PC-3 (cell line): ENCODE results near the gene SORL1. TPM values are rescaled to one million over a fixed set of nuclear protein-coding genes. Genes with fewer than 3 reads are reported as not detected.

ENCODE experiments used
- ATAC-seq: fragments of 200-7000 bp; cut with Tn5 transposase; 2 replicates; pipeline ENCODE4 v1.9.1; 2020; ENCODE audit warnings: mild to moderate bottlenecking, moderate library complexity
- BruUV-seq: library from RNA; stranded (reverse); fragments of 400-500 nt; replicated peaks from 2 replicates; lab custom pipeline; 2021; lab: Mats Ljungman, UMichigan
- CTCF ChIA-PET: fragments of 300-600 bp; sonication (Branson Sonifier 250); formaldehyde crosslinking; loops from one replicate; lab custom pipeline; 2022; ENCODE audit warnings: antibody characterized with exemption; lab: Charles Lee
- POLR2A ChIA-PET: fragments of 300-600 bp; sonication (Branson Sonifier 250); formaldehyde crosslinking; loops from one replicate; lab custom pipeline; 2022; ENCODE audit warnings: antibody characterized with exemption; ENCODE audit not compliant: unreplicated experiment; lab: Charles Lee
- DNase-seq: peaks from one replicate; pipeline ENCODE4 v3.0.0-alpha.2; 2015
- H2AFZ ChIP-seq: fragments of 300-600 bp; sonication (generic); 2 replicates; pipeline ENCODE4 v1.6.0; 2016; ENCODE audit warnings: antibody characterized with exemption, low read length
- H3F3A ChIP-seq: fragments of 300-600 bp; sonication (generic); one replicate; pipeline ENCODE4 v1.6.0; 2017; ENCODE audit warnings: antibody characterized with exemption, low read length, control low read depth, mild to moderate bottlenecking; ENCODE audit not compliant: unreplicated experiment
- H3K27ac ChIP-seq: fragments of 300-600 bp; sonication (generic); 2 replicates; pipeline ENCODE4 v1.5.1; 2016; ENCODE audit warnings: mild to moderate bottlenecking, low read length
- H3K27me3 ChIP-seq: fragments of 300-600 bp; sonication (generic); 2 replicates; pipeline ENCODE4 v1.6.1; 2016; ENCODE audit warnings: low read length, mixed read lengths
- H3K36me3 ChIP-seq: fragments of 300-600 bp; sonication (generic); 2 replicates; pipeline ENCODE4 v1.6.1; 2016; ENCODE audit warnings: low read depth, mixed run types, low read length, mixed read lengths
- H3K4me1 ChIP-seq: fragments of 300-600 bp; sonication (generic); 2 replicates; pipeline ENCODE4 v1.5.1; 2016; ENCODE audit warnings: low read length; ENCODE audit not compliant: insufficient read depth
- H3K4me2 ChIP-seq: fragments of 300-600 bp; sonication (generic); 2 replicates; pipeline ENCODE4 v1.6.0; 2016; ENCODE audit warnings: low read length
- H3K4me3 ChIP-seq: fragments of 300-600 bp; sonication (generic); 2 replicates; pipeline ENCODE4 v1.5.1; 2016; ENCODE audit warnings: mild to moderate bottlenecking, low read length, mixed read lengths
- H3K79me2 ChIP-seq: fragments of 300-600 bp; sonication (generic); 2 replicates; pipeline ENCODE4 v1.6.1; 2017; ENCODE audit warnings: low read length, mixed read lengths
- H3K9ac ChIP-seq: fragments of 300-600 bp; sonication (generic); 2 replicates; pipeline ENCODE4 v1.6.0; 2016; ENCODE audit warnings: mild to moderate bottlenecking, low read length
- H3K9me2 ChIP-seq: fragments of 300-600 bp; sonication (generic); replicated peaks from 2 replicates; pipeline ENCODE4 v1.6.1; 2016; ENCODE audit warnings: mixed run types, low read length, mixed read lengths
- H3K9me3 ChIP-seq: fragments of 300-600 bp; sonication (generic); 2 replicates; pipeline ENCODE4 v1.6.1; 2016; ENCODE audit warnings: low read length, mixed read lengths
- H4K20me1 ChIP-seq: fragments of 300-600 bp; sonication (generic); 2 replicates; pipeline ENCODE4 v1.6.1; 2016; ENCODE audit warnings: low read length, mixed read lengths
- CTCF ChIP-seq: fragments of 300-600 bp; sonication (generic); conservative IDR thresholded peaks from 2 replicates; pipeline ENCODE4 v1.5.1; 2017; ENCODE audit warnings: antibody characterized with exemption, low read depth, mild to moderate bottlenecking, low read length
- EZH2 ChIP-seq: fragments of 300-600 bp; sonication (generic); IDR thresholded peaks from one replicate; pipeline ENCODE4 v1.6.1; 2017; ENCODE audit warnings: antibody characterized with exemption, mild to moderate bottlenecking, low read length; ENCODE audit not compliant: unreplicated experiment
- EZH2phosphoT487 ChIP-seq: fragments of 300-600 bp; sonication (generic); IDR thresholded peaks from 2 replicates; pipeline ENCODE4 v1.6.1; 2018; ENCODE audit warnings: mild to moderate bottlenecking, antibody characterized with exemption, low read length, borderline replicate concordance
- intact Hi-C: fragments of 100-400 bp; cut with micrococcal nuclease; formaldehyde crosslinking; loops from 2 replicates; pipeline ENCODE4 v1.9.0; 2023
- total RNA-seq: library from RNA; depleted of rRNA; stranded (reverse); fragments of >200 nt; gene quantifications from 2 replicates; pipeline ENCODE4 v1.2.3, GENCODE V29; 2014

The SORL1 gene
- total RNA-seq, 1 experiment from 2014 or later: 53.7 TPM

- no peaks in the 10 kb centered on the region for H3K9me2 ChIP-seq
- no peak overlapping the region for H3K27ac ChIP-seq
- no peaks in the 10 kb centered on the region for H3K27me3 ChIP-seq
- no peak overlapping the region for H3K9ac ChIP-seq
- no peak for TF ChIP-seq EZH2phosphoT487
- TF ChIP-seq CTCF: no peak
- no peak for TF ChIP-seq EZH2
- no peaks in the 10 kb centered on the region for H3K79me2 ChIP-seq
- ChIA-PET POLR2A (no interaction called here), CTCF (interaction anchor here (0.6 kb wide), 1 partner anchor 216 kb away, joined by 4 read pairs; no protein-coding TSS in a partner anchor)
- no peak for DNase-seq
- H3K4me3 ChIP-seq: no peak overlapping the region
- H3K36me3 ChIP-seq: peaks cover 16% of the 10 kb centered on the region
- no peak for ATAC-seq
- H3K4me1 ChIP-seq: no peaks in the 10 kb centered on the region
- BruUV-seq: no TSS peak
- H3F3A ChIP-seq: no peaks in the 10 kb centered on the region
- H3K9me3 ChIP-seq: no peaks in the 10 kb centered on the region
- intact Hi-C loops: no loop called here
- no peaks in the 10 kb centered on the region for H4K20me1 ChIP-seq
- no peak overlapping the region for H2AFZ ChIP-seq
- no peak overlapping the region for H3K4me2 ChIP-seq
Observed at GRCh38 chr11:121508449-121508848, 56.3 kb downstream of the SORL1 start.

GRCh38 chr11:121510438-121510837, 58.3 kb downstream of the SORL1 start:
- H3F3A ChIP-seq: no peaks in the 10 kb centered on the region
- DNase-seq: no peak
- POLR2A ChIA-PET: no interaction called here
- intact Hi-C loops: no loop called here
- peaks cover 23% of the 10 kb centered on the region for H3K36me3 ChIP-seq
- H4K20me1 ChIP-seq: no peaks in the 10 kb centered on the region
- H3K27me3 ChIP-seq: no peaks in the 10 kb centered on the region
- no TSS peak for BruUV-seq
- H3K79me2 ChIP-seq: no peaks in the 10 kb centered on the region
- H2AFZ ChIP-seq: no peak overlapping the region
- no peak for TF ChIP-seq EZH2phosphoT487
- TF ChIP-seq CTCF: no peak
- TF ChIP-seq EZH2: no peak
- no peak overlapping the region for H3K4me2 ChIP-seq
- H3K4me1 ChIP-seq: no peaks in the 10 kb centered on the region
- H3K9me2 ChIP-seq: no peaks in the 10 kb centered on the region
- ATAC-seq: no peak
- no peak overlapping the region for H3K27ac ChIP-seq
- no peak overlapping the region for H3K4me3 ChIP-seq
- H3K9me3 ChIP-seq: no peaks in the 10 kb centered on the region
- CTCF ChIA-PET: no interaction called here
- no peak overlapping the region for H3K9ac ChIP-seq

- CTCF ChIA-PET: no interaction called here
- POLR2A ChIA-PET: no interaction called here
- intact Hi-C loops: no loop called here
- TF ChIP-seq EZH2phosphoT487 (no peak), CTCF (no peak), EZH2 (no peak)
- no peak for ATAC-seq
- Histone ChIP-seq H4K20me1 (no peaks in the 10 kb centered on the region), H3K4me2 (no peak overlapping the region), H3F3A (no peaks in the 10 kb centered on the region), H2AFZ (no peak overlapping the region), H3K4me3 (no peak overlapping the region), H3K27ac (no peak overlapping the region), H3K9me2 (no peaks in the 10 kb centered on the region), H3K9ac (no peak overlapping the region), H3K27me3 (no peaks in the 10 kb centered on the region), H3K36me3 (peaks cover 10% of the 10 kb centered on the region; the same call in 1 of the 2 replicates), H3K9me3 (no peaks in the 10 kb centered on the region), H3K79me2 (no peaks in the 10 kb centered on the region), H3K4me1 (no peaks in the 10 kb centered on the region)
- no peak for DNase-seq
- BruUV-seq: no TSS peak
Observed at GRCh38 chr11:121512468-121513465, 60.7 kb downstream of the SORL1 start.
